NCI-H226 (cell line): ENCODE results near the gene NTRK2.

Source experiments
- DNase-seq: peaks from one replicate; pipeline ENCODE4 v3.0.0-alpha.2; 2015

The NTRK2 gene

DNA sequence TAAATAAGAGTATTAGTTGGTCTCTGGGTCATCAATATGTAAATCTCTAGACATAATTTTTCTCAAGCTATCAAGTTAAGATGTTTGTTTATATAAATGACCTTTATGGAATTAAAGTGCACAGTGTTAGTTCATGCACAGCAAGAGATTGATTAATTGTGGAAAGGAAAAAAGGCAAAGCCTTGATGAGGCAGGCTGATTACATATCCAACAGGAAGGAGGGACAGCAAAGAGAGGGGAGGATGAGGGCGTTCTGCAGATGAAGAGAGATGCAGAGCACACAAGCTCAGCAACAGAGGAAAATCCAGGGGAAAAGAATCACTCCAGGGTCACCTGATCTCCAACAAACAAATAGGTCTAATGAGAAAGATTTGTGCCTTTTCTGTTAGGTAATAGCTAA is 16.5 kb downstream of the NTRK2 start:
- no peak for DNase-seq

DNA sequence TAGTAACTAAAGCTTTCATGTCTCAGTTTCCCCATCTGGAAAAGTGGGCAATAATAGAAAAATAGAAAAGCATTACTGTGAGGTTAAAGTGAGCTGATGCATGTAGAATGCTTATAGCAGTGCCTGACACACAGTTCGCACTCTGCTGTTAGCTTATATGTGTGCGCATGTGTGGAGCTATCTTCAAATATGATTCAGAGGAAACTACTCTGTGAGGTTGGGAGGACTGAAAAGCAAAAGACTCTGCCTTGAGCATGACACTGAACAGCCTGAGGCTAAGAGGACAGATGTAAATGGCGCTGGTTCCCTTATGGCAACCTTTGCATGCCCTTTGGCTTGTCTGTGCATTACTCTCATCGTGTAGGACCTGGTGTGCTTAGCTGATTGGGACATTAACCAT is 19.4 kb downstream of the NTRK2 start:
- no peak for DNase-seq

DNA sequence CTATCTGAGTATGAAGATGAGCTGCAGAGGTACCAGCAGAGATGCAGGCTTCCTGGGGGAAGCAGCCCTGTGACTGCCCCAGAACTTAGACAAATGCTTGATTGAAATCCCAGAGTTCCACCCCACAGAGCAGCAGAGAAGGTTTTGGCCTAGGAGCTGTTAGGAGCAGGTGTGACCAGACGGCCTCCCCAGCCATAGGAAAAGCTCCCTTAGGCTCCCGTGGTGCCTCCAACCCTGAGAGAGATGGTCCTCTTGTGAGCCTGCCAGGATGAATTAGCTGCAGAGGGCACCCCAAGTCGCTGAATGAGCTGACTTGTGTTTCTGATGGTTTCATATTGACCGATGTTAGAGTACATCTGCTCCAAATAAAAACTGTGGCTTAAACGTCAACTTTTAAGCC is 22.1 kb downstream of the NTRK2 start:
- DNase-seq = no peak

DNA sequence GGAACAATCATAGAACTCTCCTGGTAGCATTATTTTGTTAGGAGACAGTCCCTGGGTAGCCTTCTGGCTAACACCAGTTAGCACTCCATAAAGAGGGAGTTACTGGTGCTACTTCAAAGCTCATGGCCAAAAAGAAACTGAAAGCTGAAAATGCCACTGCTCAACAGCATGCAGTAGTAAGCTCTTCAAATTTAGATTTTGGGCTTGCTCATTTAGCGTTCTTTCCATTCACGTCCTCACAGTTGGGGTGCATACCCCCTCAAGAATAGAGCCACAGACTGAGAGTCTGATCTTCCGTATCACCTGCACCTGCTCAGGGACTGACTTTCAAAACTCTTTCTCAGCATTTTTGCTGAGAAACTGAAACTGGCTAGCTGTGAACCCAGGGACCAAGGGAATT is 24.7 kb downstream of the NTRK2 start:
- no peak for DNase-seq

DNA sequence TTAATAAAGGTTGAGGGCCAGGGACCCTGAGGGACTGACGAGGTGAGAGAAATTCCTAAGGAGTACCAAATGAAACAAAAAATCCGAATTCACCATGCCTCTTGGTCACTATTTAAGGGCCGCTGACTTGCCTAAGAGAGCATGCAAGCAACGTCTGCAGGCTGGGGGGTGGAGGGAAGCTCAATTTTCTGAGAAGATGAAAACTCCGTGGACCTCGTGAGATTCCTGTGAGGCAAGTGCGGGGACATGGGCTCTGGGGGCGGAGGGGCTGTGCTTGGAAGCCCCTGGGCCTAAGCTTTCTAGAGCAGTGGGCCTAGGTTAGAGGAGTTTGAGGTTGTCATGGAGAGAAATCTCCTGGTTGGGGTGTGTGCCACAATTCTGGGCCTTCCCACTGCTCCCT is 27.5 kb downstream of the NTRK2 start:
- DNase-seq = no peak

DNA sequence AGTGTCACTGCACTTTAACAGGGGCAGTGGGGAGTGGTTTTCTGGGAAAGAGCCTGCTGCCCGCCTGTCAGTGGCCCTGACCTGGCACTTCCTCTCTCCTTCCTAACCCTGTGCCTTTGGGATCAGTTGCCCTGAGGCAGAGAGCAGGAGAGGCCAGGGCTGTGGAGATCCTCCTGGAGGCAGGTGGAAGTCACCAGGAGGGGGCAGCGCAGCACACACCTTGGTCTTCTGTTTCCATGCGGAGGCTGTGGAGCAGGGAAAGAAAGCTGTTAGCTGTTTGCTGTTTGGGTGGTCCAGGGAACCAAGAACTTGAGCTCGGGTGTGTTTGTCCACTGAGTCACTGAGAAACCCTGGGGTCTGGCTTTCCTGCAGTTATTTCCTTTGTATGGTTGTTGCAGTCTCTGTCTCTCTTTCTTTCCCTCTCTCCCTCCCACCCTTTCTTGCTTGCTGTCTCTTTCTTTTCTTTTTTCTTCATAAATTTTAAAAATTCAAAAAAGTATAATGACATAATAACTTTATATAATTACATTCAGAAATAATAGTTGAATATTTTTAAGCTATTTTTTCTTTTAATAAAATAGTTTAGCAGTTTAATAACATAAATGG is 28.1 kb downstream of the NTRK2 start:
- peak; percentile 6 for DNase-seq

DNA sequence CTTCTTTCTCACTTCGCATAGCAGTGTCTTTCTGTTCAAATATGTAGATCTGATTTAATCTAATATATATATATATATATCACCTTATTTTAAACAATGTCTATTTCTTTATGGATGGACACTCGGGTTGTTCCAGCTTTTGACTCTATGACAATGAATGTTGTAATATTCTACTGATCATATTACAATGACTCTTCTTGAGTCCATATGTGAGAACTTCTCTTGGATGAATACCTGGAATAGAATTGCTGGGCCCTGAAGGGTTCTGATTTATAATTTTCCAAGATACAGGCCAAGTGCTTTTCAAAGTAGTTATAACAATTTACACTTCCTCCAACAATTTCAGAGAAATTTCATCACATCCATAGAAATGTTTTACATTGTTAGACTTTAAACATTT is 28.8 kb downstream of the NTRK2 start:
- no peak for DNase-seq

DNA sequence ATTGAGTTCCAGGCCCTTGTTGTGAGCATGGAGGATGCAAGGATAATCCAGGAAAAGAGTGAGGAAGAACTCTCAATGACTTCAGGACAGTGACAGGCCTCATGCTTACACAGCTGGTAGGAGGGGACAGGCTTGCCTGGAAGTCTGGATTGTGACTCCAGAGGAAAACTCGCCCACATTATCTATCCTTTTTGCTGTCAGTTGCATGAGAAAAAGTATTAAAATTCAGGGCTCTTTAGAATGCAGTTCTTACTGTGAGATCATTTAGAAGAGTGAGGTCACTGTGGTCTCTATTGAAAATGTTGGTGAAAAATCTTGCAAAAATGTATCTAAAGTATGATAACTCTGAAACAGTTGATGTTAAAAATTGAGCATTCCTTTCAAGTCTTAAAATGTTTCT is 30.5 kb downstream of the NTRK2 start:
- no peak for DNase-seq

DNA sequence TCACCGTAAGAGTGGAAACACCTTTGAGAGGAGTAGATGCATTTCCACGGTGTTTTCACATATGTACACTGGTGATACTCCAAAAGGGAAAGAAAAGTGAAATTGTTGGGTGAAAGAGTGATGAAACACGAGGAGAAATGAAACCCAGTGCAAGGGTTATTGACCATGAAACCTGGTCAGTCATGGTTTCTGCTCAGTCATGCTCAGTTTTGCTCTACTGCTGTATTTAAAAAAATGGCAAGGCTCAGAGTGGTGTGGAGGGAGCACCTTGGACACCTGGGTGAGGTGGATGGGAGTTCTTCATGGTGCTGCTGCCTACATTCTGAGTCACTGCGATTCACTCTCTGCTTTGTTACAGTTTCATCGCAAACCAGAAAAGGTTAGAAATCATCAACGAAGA is 32.3 kb downstream of the NTRK2 start:
- no peak for DNase-seq

DNA sequence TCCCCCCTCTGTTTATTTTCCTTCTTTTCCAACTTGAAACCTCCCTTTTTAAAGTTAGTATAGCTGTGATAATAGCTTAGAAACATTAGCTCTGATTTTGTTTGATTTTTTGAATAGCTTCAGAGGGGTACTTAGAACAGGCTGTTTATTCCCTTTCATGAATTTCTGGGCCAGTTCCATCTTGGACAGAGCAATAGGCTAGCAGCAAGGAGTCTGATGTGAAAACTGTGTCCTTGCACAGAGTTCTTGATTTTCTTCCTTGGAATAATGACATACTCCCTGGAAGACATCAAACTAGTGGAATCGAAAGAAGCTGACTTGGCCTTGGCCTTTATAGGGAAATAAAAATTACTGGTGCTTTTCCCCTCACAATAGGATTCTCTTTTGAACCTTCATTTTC is 32.9 kb downstream of the NTRK2 start:
- DNase-seq = no peak

DNA sequence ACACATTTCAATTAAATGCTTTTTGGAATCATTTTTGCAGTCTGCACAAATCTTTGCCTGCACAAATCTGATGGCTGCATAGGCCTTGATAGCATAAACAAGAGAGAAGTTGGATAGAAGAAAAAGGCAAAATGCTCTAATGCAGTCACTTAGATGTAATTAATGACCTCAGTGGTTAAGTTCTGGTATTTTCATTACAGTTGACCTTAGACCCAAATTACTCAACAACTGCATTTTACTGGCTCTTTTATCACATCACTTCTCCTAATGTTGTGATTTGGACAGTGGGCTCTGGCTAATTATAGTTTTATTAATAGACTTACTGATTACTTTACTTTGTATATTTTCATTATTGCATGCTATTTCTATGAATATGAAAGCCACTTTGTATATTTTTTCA is 34.3 kb downstream of the NTRK2 start:
- no peak for DNase-seq

DNA sequence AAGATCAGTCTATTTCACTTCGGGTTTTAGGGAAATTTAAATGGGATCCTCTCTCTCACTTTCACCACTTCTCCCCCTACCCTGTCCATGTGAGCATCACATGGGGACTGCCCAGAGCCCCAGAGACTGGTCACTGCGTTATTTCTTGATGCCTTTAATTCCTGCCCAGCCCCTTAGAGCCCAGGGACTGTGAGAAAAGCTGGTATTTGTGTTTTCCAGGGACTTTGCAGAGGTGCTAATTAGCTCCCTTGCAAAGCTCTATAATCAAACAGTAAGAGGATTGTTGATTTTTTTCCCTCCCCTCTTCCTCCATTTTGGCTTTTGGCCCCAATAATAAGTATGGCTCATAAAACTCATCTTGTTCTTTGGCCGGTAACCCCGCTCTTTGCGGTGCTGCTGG is 35.6 kb downstream of the NTRK2 start:
- DNase-seq = no peak

DNA sequence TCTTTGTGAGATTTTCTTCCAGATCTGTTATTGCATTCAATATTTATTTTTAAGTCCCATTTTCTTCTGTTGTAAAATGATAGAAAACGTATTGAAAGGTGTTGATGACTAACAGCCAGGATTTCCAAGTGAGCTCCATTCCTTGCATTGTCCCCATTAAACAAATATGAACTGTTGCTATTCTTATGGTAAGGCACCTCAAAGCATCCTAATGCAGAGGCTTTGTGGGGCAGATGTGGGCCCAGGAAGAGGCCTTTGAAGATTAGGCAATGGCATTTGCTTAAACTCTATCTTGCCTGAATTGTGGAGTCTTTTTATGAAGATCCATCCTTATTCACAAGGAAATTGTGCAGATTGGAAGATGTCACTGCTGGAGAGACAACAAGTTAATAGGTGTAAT is 38.9 kb downstream of the NTRK2 start:
- no peak for DNase-seq

DNA sequence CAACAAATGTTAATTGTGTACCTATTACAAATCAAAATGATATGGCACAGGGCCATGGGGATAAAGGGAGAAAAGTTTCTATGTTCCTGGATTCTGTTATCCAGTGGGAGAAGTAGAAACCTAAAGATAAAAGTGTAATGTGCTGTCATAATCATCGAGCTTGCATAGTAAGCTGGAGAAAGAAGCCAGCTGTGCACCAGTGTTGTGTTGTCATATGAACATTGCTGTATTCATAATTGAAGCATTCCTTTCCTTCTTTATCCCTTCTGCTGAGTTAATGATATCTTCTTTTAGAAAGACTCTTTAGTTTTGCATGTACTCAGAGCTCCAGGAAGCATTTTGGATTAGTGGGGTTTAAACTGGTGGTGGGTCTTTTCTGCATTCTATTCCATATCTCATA is 39.5 kb downstream of the NTRK2 start:
- no peak for DNase-seq

DNA sequence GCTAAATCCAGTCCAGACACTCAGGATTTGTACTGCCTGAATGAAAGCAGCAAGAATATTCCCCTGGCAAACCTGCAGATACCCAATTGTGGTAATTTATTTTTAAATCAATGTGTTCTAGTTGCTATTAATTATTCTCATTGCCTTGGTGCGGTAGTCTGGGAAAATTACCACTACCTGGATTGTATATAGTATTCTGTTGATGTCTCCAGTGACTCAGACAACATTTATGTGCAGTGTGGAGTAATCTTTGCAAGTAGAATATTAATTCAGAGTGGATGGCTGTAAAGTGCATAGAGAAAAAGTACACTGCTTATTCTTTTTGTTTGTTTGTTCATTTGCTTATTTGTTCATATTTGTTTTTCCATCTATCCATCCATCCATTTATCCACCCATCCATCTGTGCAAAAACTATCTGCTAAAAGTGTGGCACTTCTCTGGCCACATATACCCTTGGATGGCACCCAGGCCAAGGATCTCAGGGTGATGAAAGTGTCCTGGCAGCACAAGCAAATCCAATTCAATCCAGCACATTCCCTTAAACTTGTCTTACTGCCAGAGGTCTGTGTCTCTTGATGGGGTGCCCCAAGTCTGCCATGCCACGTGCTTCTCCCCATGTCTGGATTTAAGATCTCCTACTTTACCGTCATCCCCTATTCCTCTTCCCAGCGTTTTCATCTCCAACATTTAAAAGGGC is 41.3 kb downstream of the NTRK2 start:
- no peak for DNase-seq

DNA sequence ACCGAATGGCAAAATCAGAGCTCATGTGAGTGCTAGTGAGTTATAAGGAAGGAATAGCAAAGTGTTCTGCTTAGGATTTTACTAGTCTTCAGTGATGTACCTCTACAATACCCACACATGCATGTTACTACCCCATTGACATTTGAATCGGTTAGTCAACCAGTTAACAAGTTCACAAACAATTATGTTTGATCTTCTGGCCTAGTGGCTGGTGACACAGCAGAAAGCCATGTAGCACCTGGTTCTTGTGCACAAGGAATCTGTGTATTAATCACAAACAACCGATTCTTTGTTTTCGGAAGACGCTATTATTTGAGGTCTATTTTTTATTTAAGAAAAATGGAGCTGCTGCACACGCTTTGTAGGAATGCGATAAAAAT is 41.9 kb downstream of the NTRK2 start:
- no peak for DNase-seq

DNA sequence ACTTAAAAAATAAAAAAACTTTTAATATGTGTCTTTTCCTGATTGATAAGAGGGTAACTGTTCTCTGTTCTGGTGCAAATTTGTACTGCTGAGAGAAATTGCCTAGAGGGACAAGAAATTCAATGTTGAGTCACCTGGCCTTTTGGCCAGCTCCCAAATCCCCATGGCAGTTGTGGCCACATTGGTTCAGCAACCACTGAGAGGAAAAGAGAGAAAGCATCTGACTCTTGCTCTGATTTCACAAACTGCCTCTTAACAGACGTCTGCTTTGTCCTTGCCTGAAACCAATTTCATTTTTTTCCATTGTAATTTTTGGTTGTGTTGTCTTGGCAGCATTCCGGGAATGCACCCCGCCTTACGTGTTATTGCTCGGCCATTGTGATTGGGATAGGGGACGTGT is 42.4 kb downstream of the NTRK2 start:
- DNase-seq = no peak

DNA sequence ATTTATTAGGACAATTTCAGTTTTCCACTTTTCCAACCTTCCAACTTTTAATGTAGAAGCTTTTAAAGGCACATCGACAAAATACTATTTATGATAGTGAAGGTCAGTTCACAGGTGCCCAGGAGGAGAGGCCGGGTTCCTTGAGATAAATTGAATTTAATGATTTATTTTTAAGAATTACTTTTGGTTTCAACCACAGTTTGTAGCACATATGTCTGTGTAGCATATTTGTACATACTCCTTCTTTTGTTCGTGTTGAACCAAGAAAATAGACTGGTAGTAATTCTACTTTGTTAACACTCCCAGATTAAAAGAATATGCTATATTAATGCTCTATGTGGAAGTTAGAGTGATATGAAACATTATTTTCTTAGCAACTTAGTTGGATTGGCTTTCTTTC is 46.7 kb downstream of the NTRK2 start:
- DNase-seq = no peak

DNA sequence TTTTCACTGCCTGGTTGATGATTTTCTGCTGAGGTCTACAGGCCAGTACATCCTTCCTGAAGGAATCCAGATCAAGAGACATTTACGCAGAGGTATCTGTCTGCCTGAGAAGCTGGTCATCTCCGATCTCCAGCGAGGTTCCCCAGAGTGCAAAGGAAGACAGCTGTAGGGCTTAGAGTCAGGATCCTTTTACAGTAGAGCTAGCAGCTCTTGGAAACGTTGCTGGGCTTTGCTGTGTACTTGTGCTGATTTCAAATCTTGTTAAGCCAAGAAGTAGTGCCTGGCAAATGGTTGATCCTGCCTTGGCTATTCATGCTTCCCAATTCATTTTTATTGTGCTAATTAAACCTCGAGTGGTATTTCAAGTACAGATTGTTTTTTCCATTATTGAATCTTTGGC is 48.9 kb downstream of the NTRK2 start:
- no peak for DNase-seq

DNA sequence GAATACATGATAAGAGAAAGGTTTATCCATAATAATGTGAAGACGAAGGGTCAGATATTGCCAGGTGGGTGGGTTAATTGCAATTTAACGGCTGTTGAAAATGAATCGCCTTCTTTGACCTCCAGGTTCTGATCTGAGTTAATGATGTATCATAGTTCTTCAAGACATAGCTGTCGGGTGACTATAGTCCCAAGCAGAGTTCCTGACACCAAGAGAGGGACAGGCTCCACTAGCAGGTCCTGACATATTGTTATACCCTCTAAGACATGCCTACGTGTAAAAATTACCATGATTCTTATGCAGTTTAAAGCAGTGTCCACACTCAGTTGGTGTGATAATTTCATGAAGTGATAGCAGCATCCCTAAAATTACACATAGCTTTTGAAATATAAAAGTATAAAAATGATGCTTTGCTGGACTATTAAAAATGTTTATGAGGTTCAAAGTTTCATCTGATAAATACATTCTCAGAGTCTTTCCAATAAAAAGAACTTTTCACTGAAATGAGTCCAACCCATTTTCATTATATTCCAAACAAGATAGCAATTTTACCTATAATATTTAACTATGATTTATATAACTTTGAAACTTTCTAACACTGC is 53.0 kb downstream of the NTRK2 start:
- DNase-seq = no peak

DNA sequence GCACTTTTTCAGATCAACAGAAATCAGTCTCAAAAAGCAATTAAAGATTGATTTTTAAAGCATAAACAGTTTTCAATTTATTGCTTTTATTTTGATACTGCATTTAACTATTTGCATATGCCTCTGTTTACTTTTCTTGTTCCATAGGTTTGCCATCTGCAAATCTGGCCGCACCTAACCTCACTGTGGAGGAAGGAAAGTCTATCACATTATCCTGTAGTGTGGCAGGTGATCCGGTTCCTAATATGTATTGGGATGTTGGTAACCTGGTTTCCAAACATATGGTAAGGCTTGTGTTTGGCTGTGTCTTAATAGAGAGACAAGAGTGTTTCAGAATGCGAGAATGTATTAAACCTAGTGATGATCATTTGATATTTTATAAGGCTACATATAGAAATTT is 53.9 kb downstream of the NTRK2 start:
- no peak for DNase-seq

DNA sequence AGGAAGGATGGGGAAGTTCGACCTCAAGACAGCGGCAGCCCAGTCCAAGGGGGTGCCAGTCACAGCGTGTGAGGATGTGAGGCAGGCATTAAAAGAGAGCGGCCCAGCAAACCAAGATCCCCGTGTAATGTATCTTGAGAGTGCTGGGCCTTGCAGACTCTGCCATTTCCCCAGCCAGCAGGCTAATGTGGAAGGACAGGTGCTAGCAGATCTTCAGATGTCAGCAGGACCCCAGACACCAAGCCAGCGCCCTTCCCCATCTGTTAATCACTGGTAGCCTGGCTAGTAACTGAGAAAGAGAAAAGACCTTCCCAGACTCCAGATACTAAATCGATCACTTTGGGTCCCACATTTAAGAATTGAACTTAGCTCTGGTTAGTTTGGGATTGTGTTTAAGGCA is 62.2 kb downstream of the NTRK2 start:
- DNase-seq = no peak

DNA sequence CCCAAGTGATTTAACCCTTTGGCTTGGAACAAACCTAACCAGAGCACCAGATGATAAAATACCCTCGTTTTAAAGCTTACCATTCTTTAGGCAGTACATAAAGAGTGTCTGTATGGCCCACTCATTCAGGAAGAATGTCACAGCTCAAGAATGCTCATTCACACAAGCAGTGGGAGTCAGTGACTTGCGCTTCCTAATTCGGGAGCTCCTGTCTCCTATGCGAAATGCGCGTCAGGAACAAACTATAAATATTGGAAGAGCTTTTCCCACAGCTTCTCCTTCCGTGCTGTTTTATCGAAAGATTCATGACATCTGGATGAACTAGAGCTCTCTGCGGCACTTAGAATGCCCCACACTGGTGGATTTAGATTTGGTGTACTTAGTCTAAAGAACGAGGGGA is 66.6 kb downstream of the NTRK2 start:
- DNase-seq = no peak

DNA sequence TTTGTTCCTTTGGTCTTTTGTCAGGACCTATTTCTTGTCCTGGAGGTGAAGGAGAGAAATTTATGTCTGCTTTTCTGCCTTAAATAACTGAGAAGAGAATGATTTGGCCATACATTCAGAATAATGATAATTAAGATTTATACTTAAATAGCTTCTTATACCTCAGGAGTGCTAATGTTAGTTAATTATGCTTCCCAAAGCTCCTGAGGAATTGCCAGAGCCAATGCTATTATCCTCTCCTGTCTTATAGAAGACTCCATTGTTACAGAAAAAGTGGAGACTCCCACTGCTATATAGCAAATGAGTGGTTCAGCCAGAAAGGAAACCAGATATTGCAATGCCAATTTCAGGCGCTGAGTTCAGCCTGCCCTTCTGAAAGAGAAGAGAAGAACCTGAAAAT is 67.0 kb downstream of the NTRK2 start:
- no peak for DNase-seq

DNA sequence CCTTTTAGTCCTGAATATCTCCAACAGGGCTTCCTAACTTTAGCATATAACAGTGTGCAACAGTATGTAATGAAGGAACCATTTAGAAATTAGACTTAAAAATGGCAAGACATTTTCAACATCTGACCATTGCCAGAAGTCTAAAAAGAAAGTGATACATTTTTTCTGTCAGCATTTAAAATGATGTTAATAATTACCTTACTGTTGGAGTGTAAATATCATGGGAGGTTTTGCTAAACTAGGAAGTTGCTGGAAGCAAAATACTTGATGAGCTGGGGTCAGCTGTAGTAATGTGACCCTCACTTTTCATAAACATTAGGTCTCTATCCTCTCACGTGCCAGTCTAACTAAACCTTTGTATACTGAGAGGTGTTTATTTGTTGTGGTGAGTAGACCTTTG is 68.8 kb downstream of the NTRK2 start:
- no peak for DNase-seq
